Hematopoietic multipotent progenitor cell treated with erythropoietin and hydrocortisone succinate and interleukin-3 and kit ligand, for 6 days (in vitro differentiated cells): ENCODE results near the gene KNCN.

Experiments used
- DNase-seq: peaks from one replicate; pipeline ENCODE4 v3.0.0-alpha.2; 2015

The KNCN gene

GRCh38 chr1:46522184-46522968 is 29.1 kb downstream of the KNCN start:
- peak; percentile 98 for DNase-seq

GRCh38 chr1:46521414-46521813 is 30.0 kb downstream of the KNCN start:
- no peak for DNase-seq

- DNase-seq, result no peak
These were observed 31.2 kb downstream of the KNCN start for GRCh38 chr1:46520063-46520911.

- no peak for DNase-seq
These were observed 32.2 kb downstream of the KNCN start for GRCh38 chr1:46519209-46519608.

GRCh38 chr1:46517932-46518498 is 33.4 kb downstream of the KNCN start:
- DNase-seq, result no peak

GRCh38 chr1:46517010-46517600 is 34.3 kb downstream of the KNCN start:
- DNase-seq, result no peak

GRCh38 chr1:46516200-46516950 is 35.1 kb downstream of the KNCN start:
- peak; percentile 55 for DNase-seq

- no peak for DNase-seq
These were observed 35.9 kb downstream of the KNCN start for GRCh38 chr1:46515576-46515975.

- DNase-seq, result no peak
These were observed 37.9 kb downstream of the KNCN start for GRCh38 chr1:46513536-46513935.

- DNase-seq, result no peak
These were observed 38.7 kb downstream of the KNCN start for GRCh38 chr1:46512792-46513190.

- DNase-seq, result no peak
These were observed 39.2 kb downstream of the KNCN start for GRCh38 chr1:46512135-46512791.

- no peak for DNase-seq
These were observed 40.5 kb downstream of the KNCN start for GRCh38 chr1:46510998-46511365.

GRCh38 chr1:46510341-46510997 is 41.0 kb downstream of the KNCN start:
- DNase-seq, result no peak

- DNase-seq, result no peak
These were observed 42.7 kb downstream of the KNCN start for GRCh38 chr1:46508757-46509156.

GRCh38 chr1:46506470-46507219 is 44.8 kb downstream of the KNCN start:
- DNase-seq, result no peak

GRCh38 chr1:46503421-46503820 is 48.0 kb downstream of the KNCN start:
- DNase-seq, result no peak

GRCh38 chr1:46501528-46501927 is 49.9 kb downstream of the KNCN start:
- DNase-seq, result no peak

GRCh38 chr1:46497665-46498064 is 53.8 kb downstream of the KNCN start:
- no peak for DNase-seq

GRCh38 chr1:46497020-46497419 is 54.4 kb downstream of the KNCN start:
- no peak for DNase-seq

GRCh38 chr1:46496505-46496904 is 54.9 kb downstream of the KNCN start:
- DNase-seq, result no peak

GRCh38 chr1:46495778-46496177 is 55.7 kb downstream of the KNCN start:
- no peak for DNase-seq
